GM10266 (cell line): ENCODE data around the gene SPNS1.
"Not testable (repeated sequence)": the region's sequence is repeated elsewhere in the genome, so short reads cannot be mapped to it uniquely, and the experiment has no call there.

Experiments
- DNase-seq: peaks from one replicate; pipeline ENCODE4 v3.0.0; 2012; ENCODE audit errors: extremely low spot score
- TF ChIP-seq, protein P1 (sequence below): IDR thresholded peaks from 2 replicates; pipeline ENCODE4 v1.5.1; 2012; ENCODE audit warnings: mild to moderate bottlenecking, low read depth; ENCODE audit not compliant: control insufficient read depth, insufficient read depth; ENCODE audit errors: missing control alignments

The SPNS1 gene, protein sequence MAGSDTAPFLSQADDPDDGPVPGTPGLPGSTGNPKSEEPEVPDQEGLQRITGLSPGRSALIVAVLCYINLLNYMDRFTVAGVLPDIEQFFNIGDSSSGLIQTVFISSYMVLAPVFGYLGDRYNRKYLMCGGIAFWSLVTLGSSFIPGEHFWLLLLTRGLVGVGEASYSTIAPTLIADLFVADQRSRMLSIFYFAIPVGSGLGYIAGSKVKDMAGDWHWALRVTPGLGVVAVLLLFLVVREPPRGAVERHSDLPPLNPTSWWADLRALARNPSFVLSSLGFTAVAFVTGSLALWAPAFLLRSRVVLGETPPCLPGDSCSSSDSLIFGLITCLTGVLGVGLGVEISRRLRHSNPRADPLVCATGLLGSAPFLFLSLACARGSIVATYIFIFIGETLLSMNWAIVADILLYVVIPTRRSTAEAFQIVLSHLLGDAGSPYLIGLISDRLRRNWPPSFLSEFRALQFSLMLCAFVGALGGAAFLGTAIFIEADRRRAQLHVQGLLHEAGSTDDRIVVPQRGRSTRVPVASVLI

DNA sequence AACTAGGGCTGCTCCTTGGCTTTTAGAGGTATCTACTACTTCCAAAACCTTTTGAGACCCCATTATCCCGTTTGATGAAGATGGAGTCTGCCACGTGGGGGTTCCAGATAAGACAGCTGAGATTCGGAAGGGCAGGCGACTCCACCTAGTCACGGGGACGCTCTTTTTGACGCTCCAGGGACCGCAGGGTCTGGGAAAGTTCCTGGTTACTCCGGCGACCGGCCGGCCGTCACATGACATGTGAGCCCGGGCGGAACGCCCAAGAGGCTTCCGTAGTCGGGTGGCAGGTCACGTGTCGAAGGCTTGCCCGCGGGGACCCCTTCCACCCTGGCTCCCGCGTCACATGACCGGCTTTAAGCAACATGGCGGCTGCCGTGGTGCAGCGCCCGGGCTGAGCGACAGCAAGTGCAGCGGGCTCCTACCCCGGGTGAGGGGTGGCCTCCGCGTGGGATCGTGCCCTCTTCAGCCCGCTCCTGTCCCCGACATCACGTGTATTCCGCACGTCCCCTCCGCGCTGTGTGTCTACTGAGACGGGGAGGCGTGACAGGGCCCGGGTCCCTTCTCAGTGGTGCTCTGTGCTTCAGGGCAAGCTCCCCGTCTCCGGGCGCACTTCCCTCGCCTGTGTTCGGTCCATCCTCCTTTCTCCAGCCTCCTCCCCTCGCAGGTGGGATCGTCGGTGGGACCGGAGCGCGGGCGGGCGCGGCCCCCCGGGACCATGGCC, at the start of gene SPNS1:
Gene SPNS1 (plus strand): TSS at position 342 of the 721 bp plus-strand sequence. CDS start 374 bp downstream, at position 716.
- peak; percentile 99 for DNase-seq
- TF ChIP-seq, protein P1, sequence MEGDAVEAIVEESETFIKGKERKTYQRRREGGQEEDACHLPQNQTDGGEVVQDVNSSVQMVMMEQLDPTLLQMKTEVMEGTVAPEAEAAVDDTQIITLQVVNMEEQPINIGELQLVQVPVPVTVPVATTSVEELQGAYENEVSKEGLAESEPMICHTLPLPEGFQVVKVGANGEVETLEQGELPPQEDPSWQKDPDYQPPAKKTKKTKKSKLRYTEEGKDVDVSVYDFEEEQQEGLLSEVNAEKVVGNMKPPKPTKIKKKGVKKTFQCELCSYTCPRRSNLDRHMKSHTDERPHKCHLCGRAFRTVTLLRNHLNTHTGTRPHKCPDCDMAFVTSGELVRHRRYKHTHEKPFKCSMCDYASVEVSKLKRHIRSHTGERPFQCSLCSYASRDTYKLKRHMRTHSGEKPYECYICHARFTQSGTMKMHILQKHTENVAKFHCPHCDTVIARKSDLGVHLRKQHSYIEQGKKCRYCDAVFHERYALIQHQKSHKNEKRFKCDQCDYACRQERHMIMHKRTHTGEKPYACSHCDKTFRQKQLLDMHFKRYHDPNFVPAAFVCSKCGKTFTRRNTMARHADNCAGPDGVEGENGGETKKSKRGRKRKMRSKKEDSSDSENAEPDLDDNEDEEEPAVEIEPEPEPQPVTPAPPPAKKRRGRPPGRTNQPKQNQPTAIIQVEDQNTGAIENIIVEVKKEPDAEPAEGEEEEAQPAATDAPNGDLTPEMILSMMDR = no peak

DNA sequence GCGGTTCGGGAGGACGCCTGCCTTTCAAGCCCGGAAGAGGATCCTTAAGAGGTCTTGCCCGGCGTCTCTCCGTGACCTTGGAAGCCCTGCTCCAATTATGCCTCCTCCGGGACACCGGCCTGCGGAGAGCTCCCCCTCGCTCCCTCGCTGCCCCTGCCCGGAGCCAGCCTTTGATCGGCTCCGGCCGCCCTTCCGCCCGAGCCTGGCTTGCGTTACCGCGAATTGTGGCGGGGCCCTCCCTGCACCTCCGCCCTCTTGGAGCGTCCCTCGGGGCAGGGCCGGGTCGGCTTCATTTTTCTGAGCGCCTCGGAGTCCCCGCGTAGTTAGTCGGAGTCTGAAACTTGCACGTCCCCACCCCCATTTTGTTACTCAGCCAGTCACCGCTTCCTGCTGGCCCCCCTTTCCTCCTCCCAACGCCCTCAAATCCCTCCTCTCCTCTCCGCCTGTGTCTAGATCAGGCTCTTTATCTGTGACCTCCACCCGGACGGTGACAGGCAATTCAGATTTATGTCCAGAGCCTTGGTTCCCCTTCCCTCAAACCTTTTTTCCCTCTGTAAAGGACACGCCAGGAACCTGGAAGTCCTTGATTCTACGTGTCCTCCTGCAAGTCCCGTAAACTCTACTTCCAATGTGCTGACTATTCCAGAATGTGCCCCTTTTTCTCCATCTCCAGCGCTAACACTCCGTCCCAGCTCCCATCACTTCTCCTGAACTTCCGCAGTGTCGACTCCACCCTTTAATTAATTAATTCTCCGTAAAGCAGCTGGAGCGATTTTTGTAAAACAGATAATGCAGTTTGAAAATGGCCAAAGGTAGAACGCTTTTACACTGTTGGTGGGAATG, 49.0 kb upstream of the SPNS1 start:
- DNase-seq = peak; percentile 80

DNA sequence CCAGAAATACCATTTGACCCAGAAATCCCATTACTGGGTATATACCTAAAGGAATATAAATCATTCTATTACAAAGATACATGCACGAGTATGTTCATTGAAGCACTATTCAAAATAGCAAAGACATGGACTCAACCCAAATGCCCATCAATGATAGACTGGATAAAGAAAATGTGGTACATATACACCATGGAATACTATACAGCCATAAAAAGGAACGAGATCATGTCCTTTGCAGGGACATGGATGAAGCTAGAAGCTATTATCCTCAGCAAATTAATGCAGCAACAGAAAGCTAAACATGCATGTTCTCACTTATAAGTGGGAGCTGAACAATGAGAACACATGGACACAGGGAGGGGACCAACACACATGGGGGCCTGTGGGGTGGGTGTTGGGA, 48.3 kb upstream of the SPNS1 start:
- not testable (repeated sequence) for DNase-seq

More for the DNA sequence above, 49.0 kb upstream of the SPNS1 start:
- TF ChIP-seq, protein P1 = no peak

DNA sequence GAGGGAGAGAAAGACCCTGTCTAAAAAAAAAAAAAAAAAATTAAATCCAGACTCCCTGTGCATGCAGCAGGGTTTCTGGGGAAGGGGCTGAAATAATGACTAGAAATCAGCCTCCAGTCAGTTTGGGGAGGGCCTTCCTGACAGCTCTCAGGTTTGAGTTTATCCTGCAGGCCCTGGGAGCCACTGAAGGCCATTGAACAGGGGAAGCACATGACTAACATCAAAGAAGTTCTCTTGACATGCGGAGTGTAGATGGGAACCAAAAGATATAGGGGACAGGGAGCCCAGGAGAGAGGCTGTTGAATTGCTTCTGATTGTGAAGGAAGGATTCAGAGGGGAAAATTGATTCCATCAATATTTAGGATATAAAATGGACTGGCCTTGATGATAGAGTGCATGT, 46.8 kb upstream of the SPNS1 start:
- TF ChIP-seq, protein P1 = no peak

DNA sequence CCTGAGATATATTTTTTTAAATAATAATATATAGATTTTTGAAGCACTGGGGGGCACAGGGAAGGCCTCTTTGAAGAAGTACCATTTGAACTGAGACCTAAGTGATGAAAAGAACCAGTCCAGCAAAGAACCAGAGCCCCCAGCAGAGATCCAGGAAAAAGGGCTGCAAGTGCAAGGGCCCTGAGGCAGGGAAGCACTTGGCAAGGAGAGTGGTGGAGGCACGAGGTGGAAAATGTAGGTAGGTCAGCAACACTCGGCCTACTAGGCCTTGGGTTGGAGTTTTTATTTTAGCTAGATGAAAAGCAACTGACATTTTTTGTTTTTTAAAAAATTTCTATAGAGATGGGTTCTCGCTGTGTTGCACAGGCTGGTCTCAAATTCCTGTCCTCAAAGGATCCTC, 44.4 kb upstream of the SPNS1 start:
- TF ChIP-seq, protein P1 = no peak

More for the DNA sequence above, 46.8 kb upstream of the SPNS1 start:
- no peak for DNase-seq

DNA sequence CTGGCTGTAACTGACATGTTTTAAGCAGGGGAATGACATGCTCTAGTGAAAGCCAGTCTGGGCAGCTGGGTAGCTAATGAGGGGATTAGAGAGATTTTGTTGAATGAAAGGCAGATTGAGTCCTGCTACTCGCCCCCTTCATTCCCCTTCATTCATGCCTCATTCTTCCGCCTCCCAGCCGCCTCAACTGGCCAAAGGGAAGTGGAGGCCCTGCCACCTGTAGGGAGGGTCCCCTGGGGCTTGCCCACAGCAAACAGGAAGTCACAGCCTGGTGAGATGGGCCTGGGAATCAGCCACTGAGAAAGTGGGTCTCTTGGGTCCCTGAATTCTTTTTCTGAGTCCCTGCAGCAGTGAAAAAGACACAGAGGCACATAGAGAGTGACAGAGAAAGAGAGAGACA, 43.9 kb upstream of the SPNS1 start:
- no peak for DNase-seq
- TF ChIP-seq, protein P1 = no peak

More for the DNA sequence above, 44.4 kb upstream of the SPNS1 start:
- no peak for DNase-seq

DNA sequence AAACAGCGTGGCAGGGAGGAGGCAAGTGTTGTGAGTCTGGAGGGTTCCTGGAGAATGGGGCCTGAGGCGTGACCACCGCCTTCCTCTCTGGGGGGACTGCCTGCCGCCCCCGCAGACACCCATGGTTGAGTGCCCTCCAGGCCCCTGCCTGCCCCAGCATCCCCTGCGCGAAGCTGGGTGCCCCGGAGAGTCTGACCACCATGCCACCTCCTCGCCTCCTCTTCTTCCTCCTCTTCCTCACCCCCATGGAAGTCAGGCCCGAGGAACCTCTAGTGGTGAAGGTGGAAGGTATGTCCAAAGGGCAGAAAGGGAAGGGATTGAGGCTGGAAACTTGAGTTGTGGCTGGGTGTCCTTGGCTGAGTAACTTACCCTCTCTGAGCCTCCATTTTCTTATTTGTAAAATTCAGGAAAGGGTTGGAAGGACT, 42.8 kb upstream of the SPNS1 start, which contains the start of gene CD19:
Gene CD19 (plus strand): TSS at position 171 of the 425 bp plus-strand sequence. CDS start 30 bp downstream, at position 201.
- DNase-seq = peak; percentile 64
- TF ChIP-seq, protein P1 = no peak
